ENCODE data around the gene UQCR11.
A peak's percentile ranks its signal among the peaks of the same experiment; 100 is the strongest.

Gene UQCR11

DNA sequence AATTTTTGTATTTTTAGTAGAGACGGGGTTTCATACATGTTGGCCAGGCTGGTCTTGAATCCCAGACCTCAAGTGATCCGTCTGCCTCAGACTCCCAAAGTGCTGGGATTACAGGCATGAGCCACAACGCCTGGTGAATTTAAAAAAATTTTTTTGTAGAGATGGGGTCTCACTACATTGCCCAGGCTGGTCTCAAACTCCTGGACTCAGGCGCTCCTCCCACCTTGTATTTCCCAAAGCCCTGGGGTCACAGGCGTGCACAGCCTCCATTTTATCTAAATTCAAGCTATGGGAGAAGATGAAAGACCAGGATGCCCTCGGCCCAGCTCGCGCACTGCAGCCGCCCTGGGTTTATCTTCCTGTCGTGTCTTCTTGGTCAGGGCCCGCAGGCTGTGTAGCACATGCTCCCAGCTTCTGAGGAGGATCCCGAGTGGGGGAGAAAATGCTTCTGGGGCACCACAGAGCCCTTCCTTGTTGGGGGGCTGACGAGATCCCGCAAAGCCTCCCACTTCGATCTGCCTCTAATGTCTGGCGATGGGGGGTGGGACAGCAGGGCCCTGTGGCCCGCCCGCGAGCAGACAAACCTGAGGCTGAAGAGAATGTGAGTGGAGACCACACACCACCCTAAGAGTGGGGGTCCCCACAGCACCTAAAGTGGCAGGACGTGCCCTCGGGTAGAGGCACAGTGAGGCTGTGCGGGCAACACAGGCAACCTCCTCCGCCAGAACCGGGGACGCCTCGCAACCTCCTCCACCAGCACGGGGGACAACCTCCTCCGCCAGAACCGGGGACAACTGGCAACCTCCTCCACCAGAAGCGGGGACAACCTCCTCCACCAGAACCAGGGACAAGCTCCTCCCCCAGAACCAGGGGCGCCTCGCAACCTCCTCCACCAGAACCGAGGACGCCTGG lies 31.3 kb upstream of the UQCR11 start:
- DNase-seq = no peak

DNA sequence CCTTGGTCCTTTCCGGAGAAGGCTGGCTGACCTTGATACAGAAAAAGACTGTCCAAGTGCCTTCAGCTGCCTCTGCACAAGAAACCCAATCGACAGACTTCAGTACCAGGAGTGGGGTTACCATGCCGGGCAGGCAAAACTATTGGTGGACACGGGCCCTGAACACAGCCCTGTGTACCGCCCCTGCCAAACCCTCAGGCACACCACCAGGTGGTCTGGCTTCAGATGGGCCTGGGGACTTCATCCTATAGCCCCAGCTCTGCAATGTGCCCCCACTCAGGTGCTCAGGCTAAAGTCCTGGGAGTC lies 29.6 kb upstream of the UQCR11 start:
- DNase-seq = no peak

DNA sequence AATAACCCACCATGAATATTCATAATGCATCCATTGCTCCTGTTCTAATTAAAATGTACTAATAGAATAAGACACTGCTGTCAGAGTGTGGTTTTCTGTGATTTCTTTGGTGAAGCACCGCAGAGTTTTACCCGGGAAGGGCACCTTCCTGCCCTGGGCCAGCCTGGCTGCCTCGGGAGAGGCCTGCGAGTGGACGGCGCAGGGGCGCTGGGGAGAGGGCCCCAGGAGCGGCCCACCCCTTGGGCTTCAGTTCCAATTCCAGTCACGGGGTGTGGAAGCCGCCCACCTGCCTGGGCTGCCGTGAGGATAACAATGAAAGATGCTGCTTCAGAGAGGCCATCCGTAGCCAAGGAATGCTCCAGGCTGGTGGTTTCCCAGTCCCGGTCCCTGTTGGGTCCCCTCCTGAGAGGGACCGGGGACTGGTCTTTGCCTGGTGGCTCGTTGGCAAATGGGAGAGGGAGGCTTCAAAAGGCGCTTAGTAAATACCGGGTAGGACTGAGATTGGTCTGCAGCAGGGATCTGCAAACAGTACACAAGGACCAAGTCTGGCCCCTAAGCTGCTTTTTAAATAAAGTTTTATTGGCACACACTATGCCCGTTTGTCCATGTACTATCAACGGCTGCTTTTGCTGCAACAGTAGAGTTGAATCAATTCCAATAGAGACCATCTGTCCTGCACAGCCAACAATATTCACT lies 29.1 kb upstream of the UQCR11 start:
- no peak for DNase-seq

DNA sequence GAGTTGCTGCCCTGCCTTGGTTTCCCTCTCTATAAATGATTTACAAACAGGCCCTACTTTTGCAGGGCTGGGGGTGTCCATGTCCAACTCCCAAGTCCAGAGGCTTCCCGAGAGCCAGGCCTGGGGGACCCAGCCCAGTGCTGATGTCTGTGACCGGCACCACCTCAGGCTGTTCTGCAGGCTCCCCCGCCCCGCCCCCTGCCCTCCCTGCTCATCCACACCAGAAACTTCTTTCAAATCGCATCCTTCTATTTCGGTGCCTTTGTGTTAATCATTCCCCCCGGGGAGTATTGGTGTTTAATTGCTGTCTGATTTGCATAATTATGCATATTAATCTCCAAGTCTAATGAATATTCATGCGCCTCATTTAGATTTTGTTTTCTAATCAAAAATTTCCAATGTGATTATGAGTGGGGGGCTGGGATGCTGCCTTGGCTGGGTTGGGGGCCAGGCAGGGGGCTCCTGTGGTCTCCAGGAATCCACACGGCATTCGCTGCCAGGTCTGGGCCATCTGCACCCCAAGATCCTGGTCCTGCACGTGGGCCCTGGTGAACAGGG lies 28.1 kb upstream of the UQCR11 start:
- DNase-seq = no peak

DNA sequence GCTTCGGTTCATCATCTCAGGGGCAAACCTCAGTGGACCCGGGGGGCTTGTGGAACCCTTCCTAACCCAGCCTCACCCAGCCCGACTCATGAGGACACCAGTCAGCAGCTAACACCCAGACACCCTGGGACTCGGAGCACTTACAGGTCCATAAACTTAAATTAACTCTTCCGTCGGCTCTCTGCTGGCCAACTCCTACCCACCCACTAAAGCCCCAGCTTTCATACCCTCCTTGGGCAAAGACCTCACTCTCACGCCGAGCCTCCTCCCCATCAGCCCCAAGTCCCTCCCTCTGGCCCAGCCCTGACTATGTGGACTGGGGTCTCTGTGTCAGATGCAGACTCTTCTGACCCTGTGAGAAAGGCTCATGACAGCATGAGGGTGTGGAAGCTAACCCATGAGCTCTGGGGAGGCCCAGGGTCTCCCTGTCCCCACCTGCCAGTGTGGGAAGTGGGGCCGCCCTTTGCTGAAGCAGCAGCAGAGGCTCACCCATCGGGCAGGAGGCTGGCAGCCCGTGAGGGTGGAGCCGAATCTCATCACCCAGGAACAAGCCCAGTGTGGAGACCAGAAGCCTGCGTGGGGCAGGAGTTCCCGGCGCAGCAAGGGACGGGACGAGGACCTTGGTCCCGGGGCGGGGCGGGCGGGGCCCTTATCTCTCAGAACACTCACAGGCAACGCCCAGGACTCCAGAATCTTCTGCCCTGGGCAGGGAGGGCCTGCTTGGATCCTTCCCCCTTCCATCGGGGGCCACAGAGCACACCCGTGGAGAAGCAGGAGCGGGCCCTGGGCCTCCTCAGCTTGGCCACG lies 27.4 kb upstream of the UQCR11 start:
- DNase-seq = no peak

DNA sequence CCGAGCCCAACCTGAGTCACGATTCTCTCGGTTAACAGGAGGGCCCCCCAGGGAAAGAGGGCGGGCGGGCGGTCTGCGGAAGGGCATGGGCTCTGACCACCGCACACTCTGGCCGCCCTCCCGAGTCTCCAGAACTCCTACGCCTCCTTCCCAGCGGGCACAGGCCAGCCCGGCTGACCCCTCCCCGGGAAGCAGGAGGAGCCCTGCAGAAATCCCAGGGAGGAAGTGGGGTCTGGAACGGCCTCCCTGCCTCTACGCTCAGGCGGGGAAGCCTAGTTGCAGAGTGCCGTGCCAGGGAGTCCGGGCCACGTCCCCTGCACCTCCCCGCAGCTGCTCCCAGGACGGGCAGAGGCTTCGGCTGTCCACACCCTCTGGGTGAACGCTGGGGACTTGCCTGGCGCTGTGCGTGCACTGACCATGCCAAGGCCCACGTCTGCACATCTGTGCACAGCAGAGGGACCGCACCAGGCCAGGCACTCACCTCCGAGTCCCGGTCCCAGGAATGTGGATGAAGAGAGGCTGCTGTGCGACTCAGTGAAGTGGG lies 26.4 kb upstream of the UQCR11 start:
- no peak for DNase-seq

DNA sequence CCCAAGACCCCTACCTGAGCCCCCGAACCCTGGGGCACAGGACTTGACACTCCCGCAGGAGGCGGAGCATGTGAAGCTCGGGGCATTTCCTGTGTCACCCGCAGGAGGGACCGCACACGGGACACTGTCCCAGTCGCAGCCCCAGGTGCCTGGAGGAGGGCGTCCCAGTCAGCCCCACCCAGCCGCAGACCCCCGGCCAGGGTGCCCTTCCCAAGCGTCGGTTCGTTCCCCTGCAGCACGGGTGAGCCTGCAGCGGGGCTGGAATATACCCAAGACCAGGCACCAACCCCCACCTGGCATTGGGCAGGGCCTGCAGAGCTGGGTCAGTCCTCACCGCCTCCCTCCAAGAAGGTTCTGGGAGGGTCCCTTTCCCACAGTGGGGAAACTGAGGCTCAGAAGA lies 25.5 kb upstream of the UQCR11 start:
- DNase-seq = no peak

DNA sequence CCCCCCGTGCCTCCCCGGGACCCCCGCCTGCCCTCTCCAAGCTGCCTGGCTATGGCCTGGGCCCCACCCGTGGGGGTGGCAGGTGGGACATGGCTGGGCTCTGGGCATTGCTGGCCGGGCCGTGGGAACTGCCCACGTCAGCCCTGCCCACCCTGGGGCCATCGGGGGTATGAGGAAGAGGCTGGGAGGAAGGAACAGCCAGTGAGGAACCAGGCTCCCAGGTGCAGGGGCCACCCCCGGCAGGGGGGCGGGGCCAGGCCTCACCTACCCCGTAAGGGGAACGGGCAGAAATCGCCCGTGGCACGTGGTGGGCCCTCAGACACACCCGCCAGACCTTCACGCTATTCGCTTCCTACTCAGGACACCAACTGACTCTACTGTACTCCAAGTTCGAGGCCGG lies 24.8 kb upstream of the UQCR11 start:
- DNase-seq = no peak

DNA sequence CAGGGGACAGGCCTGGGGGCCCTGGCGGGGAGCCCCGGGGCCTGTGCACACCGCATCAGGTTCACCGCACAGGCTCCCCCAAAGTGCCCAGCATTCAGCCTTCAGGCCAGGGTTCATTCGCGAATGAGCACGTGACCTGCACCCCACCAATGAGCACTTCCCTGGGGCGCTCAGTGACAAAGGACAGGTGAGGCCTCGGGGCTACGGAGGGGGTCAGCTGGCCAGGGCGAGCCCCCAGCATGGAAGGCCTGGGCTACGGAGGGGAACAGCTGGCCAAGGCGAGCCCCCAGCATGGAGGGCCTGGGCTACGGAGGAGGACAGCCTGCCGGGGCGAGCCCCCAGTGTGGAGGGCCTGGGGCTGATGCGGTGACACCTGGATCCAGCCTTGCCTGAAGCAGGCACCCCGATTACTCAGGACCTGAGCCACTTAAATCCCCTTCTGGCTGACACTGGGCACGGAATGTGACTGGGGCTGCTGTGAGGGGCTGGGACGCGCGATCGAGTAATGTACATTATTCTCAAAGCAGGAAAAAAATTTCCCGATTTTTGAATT lies 24.1 kb upstream of the UQCR11 start:
- DNase-seq = no peak

DNA sequence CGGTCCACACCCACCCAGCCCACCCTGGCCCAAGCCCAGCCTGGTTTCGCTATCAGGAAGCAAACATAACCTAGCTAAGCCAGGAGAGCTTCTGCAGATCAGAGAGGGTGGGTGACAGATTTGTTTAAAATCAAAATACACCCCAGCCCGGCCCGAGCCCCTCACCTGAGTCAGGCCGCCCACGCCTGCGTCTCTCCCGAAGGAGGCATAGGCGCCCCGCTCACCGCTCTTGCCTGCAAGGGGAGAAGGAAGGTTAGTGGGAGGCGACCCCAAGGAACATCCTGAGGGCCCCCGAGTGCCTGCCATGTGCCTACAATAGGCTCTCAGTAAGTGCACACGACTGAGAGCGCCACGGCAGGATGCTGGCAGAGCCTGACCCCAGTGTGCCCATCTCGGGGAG lies 21.9 kb upstream of the UQCR11 start:
- no peak for DNase-seq

DNA sequence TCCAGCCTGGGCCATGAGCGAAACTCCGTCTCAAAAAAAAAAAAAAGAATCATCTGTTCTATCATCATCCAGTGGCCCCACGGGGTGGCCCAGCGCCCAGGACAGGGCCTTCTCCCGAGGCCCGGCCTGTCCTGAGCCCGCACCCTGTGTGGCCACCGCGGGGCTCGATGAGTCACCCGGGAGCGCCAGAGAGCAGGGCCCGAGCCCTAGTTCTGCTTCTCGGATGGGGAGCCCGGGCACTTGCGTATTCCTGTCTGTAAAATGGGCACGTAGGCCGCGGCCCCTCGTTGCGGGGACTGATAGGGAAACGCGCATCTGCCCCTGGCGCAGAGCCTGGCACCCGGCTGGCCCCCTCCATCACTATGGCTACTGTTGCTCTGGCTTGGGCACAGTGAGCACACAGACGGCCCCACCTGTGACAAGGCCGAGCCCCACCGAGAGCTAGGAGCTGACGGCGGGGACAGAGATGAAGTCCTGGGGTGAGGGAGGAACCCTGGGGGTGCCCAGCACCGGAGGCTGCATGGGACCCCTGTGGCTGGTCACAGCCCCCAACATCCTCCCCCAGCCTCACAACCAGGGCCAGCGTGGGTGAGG lies 21.3 kb upstream of the UQCR11 start:
- DNase-seq = no peak

DNA sequence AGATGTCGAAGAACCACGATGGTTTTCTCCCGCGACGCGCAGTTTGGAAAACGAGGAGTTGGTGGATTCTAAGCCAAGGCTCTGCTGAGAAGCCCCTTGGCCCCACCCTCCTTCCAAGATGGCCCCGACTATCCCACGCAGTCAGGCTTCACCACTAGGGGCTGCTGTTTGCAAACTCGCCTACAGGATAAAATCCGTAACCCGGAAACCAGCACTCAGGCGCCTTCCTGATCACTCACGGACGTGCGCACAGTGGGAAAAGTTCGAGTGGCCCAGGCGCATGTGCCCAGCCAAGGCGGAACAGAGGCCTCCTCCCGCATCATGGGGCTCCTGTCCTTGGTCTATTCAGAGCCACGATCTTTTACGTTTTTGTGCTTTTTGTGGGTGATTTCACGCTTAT lies 19.2 kb upstream of the UQCR11 start:
- DNase-seq = peak in 22 of 51 donors; percentile 6 to 51 (median 21)

DNA sequence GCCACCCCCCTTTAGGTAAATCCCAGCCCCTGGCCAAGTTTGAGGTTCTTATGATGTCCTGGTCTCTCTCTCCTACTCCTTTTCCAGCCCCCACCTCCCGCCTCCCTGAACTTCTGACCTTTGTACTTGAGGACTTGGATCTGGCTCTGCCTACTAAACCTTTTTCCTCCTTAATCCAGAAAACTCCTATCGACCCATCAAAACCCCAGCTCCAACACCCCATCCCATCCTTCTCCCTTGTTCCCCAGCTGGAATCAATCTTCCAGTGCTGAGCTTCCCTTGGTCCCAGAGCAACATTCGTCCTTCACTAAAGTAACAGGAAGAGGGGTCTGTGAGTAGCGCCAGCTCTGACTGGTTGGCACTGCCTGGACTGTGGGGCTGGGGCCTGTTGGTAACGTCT lies 17.3 kb upstream of the UQCR11 start:
- no peak for DNase-seq

DNA sequence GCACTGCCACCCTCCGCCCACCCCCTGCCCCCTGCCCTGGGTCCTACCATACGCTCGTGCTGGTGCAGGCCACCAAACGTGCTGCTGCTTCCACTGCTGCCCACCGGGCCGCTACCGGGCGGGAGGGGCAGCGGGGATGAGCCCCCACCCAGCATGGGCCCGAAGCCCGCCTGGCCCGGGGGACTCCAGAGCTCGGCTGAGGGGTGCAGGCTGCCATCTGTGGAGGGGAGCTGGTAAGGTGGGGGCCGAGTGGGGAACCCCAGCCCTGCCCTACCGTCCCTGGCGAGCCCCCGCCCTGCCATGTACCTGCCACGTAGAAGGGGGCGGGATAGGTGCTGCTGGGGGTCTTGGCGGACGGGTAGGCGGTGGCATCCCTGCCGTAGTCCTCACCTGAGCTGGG lies 16.7 kb upstream of the UQCR11 start:
- DNase-seq = no peak

DNA sequence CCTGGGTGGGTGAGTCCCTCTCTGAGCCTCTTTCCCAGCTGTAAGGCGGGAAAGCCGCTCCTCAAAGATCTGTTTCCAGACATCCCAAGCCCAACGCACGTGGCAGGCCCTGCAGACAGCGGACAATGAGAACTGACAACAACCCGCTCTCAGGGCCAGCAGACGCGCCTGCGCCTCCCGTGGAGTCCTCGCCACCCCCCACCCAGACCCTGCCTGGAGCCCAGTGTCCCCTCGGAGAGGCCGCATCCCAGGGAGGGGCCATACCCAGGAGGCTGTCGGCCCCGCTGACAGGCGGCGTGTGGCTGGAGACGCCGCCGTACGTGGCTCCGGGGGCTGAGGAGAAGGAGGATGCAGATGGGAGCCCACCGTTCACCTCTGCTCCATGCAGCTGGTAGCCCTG lies 16.3 kb upstream of the UQCR11 start:
- DNase-seq = no peak

DNA sequence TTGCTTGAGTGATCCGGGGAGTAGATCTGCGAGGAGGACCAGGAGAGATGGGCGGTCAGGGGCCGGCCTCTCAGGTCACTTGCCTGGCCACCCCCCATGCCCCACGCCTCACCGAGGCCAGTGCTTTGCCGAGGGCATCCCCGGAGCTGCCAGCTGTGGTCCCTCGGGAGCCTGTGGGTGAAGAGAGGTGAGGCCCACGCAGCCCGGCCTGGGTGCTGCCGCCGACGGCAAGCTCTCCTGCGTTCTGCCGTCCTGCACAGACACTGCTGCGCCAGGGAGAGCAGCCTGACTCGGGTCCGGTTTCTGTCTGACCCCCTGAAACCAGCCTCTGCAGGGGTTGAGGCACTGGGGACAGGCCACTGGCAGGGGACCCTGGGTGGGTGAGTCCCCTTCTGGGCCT lies 15.8 kb upstream of the UQCR11 start:
- DNase-seq = no peak

DNA sequence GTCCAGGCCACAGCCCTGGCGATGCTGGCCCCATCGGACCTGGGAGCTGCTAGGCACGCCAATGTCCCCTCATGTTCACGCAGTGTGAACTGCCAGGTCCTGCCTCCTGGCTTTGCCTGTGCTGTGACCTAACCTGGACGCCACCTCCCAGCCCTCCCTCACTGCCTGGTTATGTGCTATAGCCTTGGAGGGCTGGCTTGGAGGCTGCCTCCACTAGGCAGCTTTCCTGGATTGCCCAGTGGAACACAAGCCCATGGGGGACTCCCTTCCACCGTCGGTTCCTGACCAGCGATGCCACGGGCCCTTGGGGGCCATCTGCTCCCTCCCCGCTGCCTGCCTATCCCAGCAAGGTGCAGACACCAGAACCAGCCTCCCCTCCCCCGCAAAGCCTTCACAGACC lies 15.2 kb upstream of the UQCR11 start:
- DNase-seq = no peak

DNA sequence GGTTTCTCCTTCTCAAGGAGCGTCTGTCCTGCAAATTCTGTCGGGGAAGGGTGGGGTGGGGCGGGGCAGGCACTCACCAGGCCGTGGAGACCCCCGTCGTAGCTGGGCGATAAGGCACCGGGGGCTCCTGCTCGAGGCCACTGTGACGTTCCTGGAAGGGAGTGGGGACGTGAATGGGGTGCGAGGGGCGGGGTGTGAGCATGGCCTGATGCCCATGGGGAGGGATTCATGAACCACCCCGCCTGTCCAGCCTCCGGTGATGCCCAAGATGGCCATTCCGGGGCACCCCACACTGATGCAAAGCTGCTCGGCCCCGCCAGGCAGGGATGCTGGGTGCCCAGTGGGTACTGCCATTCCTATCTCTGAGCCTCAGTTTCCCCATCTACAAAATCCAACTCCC lies 14.4 kb upstream of the UQCR11 start:
- no peak for DNase-seq

DNA sequence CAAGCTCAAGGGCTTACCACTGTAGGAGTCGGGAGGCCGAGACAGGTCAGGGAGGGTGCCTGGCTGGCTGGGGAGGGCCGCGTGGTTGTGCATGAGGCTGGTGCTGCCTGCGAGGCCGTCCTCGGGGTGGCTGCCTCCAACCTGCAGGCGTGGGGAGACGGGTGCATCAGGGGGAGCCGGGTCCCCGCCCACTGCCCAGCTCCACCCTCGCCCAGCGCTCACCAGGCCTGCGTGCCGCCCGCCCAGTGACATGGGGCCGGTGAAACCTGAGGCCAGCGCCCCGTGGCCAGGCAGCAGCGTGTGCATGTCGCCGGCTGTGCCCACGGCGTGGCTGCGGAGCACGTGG lies 13.8 kb upstream of the UQCR11 start:
- DNase-seq = no peak

DNA sequence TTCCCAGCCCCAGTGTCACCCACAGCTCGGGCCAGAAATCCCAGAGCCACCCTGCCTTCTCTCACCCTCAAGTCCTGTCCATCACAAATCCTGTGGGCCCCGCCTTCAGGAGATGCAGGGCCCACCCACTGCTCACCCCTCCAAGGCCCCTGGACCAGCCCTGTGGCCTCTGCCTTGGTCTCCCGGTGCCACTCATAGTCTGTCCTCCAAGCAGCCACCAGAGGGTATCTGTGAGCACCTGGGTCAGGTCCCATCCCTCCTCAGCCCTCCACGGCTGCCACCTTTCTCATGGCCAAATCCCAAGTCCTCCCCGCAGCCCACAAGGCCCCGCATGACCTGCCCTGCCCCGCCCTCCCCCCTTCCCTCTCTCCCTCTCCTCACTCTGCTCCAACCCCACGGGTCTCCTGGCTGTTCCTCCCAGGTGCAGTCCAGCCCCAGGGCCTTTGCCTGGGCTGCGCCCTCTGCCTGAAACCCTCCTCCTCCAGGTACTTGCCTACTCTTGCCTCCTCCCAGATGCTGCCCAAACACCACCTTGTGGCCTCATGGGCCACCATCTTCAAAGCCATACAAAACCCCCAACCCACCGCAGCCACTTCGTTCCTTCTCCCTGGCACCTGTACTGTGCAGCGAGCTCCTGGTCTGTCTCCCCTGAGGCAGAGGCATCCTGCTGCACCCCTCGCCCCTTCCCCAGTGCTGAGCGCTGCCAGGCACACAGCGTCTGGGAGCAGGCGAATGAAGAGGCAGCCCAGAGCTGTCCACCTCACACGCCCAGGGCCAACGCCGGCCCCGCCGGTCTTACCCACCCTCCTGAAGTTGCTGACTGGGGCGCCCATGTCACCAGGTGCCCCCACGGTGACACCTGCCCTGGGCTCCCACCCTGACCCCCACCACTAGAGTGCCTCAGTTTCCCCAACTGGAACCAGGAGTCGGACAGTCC lies 13.2 kb upstream of the UQCR11 start:
- peak in 1 of 51 donors; percentile 9 for DNase-seq

Measured in hypothalamus (tissue), 51 donors.